ENCODE results near the gene GMFB.

GMFB gene

GRCh38 chr14:54490445-54491175, 1.8 kb upstream of the GMFB start:
- DNase-seq (ENCODE audit: low spot score): no peak

GRCh38 chr14:54489731-54490444, 1.1 kb upstream of the GMFB start:
- DNase-seq (ENCODE audit: low spot score): no peak

- no peak for DNase-seq (ENCODE audit: low spot score)
Measured at GRCh38 chr14:54489318-54489683, 521 bp upstream of the GMFB start.

GRCh38 chr14:54488318-54488645, 498 bp downstream of the GMFB start:
- DNase-seq (ENCODE audit: low spot score): no peak

- DNase-seq (ENCODE audit: low spot score): no peak
Measured at GRCh38 chr14:54487771-54488170, 1.0 kb downstream of the GMFB start.

GRCh38 chr14:54486685-54487084, 2.1 kb downstream of the GMFB start:
- DNase-seq (ENCODE audit: low spot score): no peak

GRCh38 chr14:54483846-54484245, 4.9 kb downstream of the GMFB start:
- DNase-seq (ENCODE audit: low spot score): no peak

GRCh38 chr14:54483073-54483745, 5.6 kb downstream of the GMFB start:
- no peak for DNase-seq (ENCODE audit: low spot score)

GRCh38 chr14:54481695-54482094, 7.1 kb downstream of the GMFB start:
- no peak for DNase-seq (ENCODE audit: low spot score)

- DNase-seq (ENCODE audit: low spot score): no peak
Measured at GRCh38 chr14:54480830-54481562, 7.8 kb downstream of the GMFB start.

- no peak for DNase-seq (ENCODE audit: low spot score)
Measured at GRCh38 chr14:54478636-54479215, 10.1 kb downstream of the GMFB start.

GRCh38 chr14:54475911-54476310, 12.9 kb downstream of the GMFB start:
- no peak for DNase-seq (ENCODE audit: low spot score)

- DNase-seq (ENCODE audit: low spot score): no peak
Measured at GRCh38 chr14:54475187-54475899, 13.4 kb downstream of the GMFB start.

GRCh38 chr14:54474232-54474793, 14.5 kb downstream of the GMFB start:
- no peak for DNase-seq (ENCODE audit: low spot score)

GRCh38 chr14:54472315-54472714, 16.5 kb downstream of the GMFB start:
- no peak for DNase-seq (ENCODE audit: low spot score)

- no peak for DNase-seq (ENCODE audit: low spot score)
Measured at GRCh38 chr14:54471641-54472040, 17.1 kb downstream of the GMFB start.

GRCh38 chr14:54470701-54471100, 18.1 kb downstream of the GMFB start:
- DNase-seq (ENCODE audit: low spot score): no peak

GRCh38 chr14:54467280-54467679, 21.5 kb downstream of the GMFB start:
- DNase-seq (ENCODE audit: low spot score): no peak

- DNase-seq (ENCODE audit: low spot score): no peak
Measured at GRCh38 chr14:54465654-54466053, 23.1 kb downstream of the GMFB start.

GRCh38 chr14:54462048-54462447, 26.7 kb downstream of the GMFB start:
- DNase-seq (ENCODE audit: low spot score): no peak

- no peak for DNase-seq (ENCODE audit: low spot score)
Measured at GRCh38 chr14:54459106-54459505, 29.7 kb downstream of the GMFB start.
